A673 (cell line): ENCODE measurements around the gene FARSA.

Experiments
- EZH2 ChIP-seq: fragments of 200-600 bp; sonication (generic); IDR thresholded peaks from 2 replicates; pipeline ENCODE4 v1.6.1; 2017; ENCODE audit warnings: borderline replicate concordance, low read depth, mild to moderate bottlenecking, mixed read lengths, antibody characterized with exemption, low read length; ENCODE audit not compliant: poor library complexity, severe bottlenecking
- TF ChIP-seq, protein P1 (sequence below): fragments of 300-800, 200-600 bp; sonication (generic); conservative IDR thresholded peaks from 2 replicates; pipeline ENCODE4 v1.5.1; 2017; ENCODE audit warnings: low read depth, mild to moderate bottlenecking, antibody characterized with exemption, low read length, moderate library complexity, mixed read lengths

DNA sequence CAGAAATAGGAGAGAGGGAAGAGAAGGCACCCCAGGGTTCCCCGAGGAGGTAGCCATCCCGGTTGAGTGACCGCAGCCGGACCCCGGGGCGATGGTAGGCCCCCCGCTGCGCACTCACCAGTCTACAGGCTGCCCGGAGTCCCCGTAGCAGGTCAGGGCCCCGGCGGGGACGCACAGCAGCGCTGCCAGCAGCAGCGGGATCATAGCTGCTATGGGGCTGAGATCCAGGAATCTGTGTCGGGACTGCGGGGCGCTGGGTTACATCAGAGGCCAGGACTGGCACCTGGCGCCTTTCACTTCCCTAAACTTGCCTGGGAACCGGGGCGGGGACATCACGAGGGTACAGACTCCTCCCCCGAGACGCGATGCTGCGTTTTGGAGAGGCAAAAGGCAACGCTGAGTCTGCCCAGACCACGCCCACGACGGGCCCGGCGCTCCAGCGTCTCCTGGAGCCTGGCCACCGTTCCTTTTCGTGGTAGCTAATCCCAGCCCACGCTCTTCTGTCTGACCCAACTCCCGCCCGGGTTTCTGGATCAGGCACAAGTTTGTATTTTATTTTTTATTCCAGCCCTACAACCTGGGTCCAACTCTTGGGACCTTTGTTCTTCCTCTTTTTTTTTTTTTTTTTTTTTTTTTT lies 52.2 kb downstream of the FARSA start, which contains the start of gene DNASE2:
- TF ChIP-seq, protein P1, sequence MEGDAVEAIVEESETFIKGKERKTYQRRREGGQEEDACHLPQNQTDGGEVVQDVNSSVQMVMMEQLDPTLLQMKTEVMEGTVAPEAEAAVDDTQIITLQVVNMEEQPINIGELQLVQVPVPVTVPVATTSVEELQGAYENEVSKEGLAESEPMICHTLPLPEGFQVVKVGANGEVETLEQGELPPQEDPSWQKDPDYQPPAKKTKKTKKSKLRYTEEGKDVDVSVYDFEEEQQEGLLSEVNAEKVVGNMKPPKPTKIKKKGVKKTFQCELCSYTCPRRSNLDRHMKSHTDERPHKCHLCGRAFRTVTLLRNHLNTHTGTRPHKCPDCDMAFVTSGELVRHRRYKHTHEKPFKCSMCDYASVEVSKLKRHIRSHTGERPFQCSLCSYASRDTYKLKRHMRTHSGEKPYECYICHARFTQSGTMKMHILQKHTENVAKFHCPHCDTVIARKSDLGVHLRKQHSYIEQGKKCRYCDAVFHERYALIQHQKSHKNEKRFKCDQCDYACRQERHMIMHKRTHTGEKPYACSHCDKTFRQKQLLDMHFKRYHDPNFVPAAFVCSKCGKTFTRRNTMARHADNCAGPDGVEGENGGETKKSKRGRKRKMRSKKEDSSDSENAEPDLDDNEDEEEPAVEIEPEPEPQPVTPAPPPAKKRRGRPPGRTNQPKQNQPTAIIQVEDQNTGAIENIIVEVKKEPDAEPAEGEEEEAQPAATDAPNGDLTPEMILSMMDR, result no peak
- TF ChIP-seq EZH2, result no peak
